Stimulated activated effector memory CD8-positive, alpha-beta T cell treated with anti-CD3 and anti-CD28 coated beads, Interleukin-12 subunit alpha, Interleukin-12 subunit beta, amount 100 ng/mL, for 72 hours (primary cell): ENCODE data around the gene DBH.

Source experiments
- ATAC-seq: fragments of 150-1000 bp; cut with Tn5 transposase; 2 replicates; pipeline ENCODE4 v1.10.0; 2021
- DNase-seq, 2 donors: peaks; one replicate each; pipeline ENCODE4 v3.0.0; 2021 to 2022; ENCODE audit warnings: low spot score in 2 of 2
- H3K27ac Mint-ChIP-seq: one replicate; pipeline ENCODE4 v1.8.0; 2022; ENCODE audit warnings: mild to moderate bottlenecking, mixed read lengths
- H3K36me3 Mint-ChIP-seq: one replicate; pipeline ENCODE4 v1.8.0; 2022; ENCODE audit warnings: mild to moderate bottlenecking, mixed read lengths
- H3K4me1 Mint-ChIP-seq: one replicate; pipeline ENCODE4 v1.8.0; 2022; ENCODE audit warnings: mixed read lengths
- H3K4me3 Mint-ChIP-seq: one replicate; pipeline ENCODE4 v1.8.0; 2022; ENCODE audit warnings: mild to moderate bottlenecking, mixed read lengths
- H3K9me3 Mint-ChIP-seq: one replicate; pipeline ENCODE4 v1.8.0; 2022; ENCODE audit warnings: mixed read lengths

The DBH gene

DNA sequence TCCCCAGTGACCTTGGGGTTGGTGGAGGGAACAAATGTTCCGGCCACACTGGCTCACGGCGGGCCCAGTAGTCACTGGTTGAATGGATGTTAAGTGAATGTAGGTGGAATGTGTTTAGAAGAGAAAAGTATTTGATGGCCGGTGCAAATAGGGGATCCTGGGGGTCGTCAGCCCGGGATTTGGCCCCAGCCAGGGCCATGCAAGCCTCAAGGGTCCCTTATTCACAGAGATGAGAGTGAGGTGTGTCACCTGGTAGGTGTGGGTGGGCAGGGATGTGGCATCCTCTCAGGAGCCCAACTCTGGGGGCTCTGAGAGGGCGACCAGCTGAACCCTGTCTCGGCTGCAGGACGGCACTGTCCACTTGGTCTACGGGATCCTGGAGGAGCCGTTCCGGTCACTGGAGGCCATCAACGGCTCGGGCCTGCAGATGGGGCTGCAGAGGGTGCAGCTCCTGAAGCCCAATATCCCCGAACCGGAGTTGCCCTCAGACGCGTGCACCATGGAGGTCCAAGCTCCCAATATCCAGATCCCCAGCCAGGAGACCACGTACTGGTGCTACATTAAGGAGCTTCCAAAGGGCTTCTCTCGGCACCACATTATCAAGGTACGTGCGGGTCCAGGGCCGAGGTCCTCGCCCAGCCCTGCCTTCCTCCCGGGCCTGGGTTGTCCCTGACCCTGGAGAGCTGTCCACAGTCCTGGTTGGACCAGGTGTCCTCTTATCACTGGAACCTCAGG, 5.9 kb downstream of the DBH start:
- ATAC-seq, result no peak
- no peak overlapping the region for H3K27ac Mint-ChIP-seq

DNA sequence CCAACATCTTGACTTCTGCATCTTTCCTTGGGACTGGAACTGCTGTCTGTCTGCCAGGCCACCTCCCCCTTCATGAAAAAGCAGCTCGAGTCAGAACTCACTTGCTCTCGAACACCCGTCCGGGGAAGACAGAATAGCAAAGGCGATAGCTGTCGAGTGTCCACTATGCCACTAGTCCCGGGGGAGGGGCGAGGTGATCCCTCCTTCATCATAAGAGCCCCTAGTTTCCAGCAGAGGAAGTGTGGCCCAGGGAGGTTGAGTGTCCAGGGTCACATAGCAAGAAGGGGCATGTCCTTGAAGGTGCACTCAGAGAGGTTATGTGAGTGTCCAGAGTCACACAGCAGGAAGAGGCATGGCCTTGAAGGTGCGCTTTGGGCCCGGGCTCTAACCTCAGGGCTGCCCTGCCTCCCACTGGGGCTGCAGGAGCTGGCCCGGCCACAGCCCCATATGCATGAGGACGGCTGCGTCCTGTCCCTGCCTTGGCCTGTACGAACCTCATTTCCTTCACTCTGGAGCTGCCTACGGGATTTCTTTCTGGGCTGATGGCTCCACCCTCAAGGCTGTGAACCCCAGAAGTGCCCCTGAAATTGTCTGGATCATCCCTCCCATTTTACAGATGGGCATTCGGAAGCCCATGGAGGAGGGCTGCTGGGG, 6.7 kb downstream of the DBH start:
- no peaks in the 10 kb centered on the region for H3K36me3 Mint-ChIP-seq
- H3K27ac Mint-ChIP-seq, result no peak overlapping the region
- no peaks in the 10 kb centered on the region for H3K4me1 Mint-ChIP-seq
- ATAC-seq (no peak), DNase-seq (no peak)
- H3K4me3 Mint-ChIP-seq, result no peak overlapping the region
- H3K9me3 Mint-ChIP-seq, result no peaks in the 10 kb centered on the region

More for the DNA sequence above, 5.9 kb downstream of the DBH start:
- Mint-ChIP-seq H3K4me3 (no peak overlapping the region), H3K4me1 (no peaks in the 10 kb centered on the region), H3K36me3 (no peaks in the 10 kb centered on the region), H3K9me3 (no peaks in the 10 kb centered on the region)
- no peak for DNase-seq

DNA sequence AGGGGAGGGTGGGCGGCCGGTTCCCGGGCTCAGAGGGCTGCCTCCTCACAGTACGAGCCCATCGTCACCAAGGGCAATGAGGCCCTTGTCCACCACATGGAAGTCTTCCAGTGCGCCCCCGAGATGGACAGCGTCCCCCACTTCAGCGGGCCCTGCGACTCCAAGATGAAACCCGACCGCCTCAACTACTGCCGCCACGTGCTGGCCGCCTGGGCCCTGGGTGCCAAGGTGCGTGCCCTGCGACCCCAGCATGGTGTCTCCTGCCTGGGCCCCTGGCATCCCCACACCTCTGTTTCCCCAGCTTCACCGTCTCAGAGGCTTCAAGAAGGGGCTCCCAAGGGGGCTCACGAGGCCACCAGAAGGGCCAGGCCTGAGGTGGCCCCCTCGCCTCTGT, 7.2 kb downstream of the DBH start:
- Mint-ChIP-seq H3K9me3 (no peaks in the 10 kb centered on the region), H3K36me3 (no peaks in the 10 kb centered on the region), H3K4me1 (no peaks in the 10 kb centered on the region), H3K27ac (no peak overlapping the region), H3K4me3 (no peak overlapping the region)
- no peak for DNase-seq
- no peak for ATAC-seq

DNA sequence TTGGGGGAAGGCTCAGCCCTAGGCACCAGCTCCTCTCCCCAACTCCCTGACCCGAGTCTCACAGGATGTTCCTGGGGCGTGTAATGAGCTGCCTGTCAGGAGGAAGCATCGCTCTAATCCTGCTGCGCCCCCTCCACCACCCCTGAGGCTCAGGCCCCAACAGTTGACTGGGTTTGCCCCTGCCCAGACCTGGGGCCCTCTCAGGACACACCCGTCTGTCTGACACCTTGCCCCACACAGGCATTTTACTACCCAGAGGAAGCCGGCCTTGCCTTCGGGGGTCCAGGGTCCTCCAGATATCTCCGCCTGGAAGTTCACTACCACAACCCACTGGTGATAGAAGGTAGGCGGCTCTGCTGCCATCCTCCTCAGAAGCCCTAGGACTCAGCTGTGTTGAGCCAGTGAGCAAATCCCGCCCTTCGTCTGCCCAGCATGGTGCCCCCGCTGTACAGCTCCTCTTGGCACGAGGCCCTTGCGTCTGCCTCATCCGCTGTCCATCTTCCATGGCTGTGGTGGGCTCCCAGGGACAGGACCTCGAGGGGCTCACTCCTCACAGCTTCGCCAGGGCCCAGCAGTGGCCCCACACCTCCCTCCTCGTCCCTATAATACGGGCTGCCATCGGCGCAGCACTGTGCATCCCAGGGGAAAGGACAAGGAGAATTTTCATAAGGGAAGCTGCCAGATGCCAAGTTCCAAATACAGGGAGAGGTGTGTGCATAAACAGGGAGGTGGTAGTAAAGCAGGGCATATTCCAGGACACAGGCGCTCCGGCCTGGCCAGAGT, 8.0 kb downstream of the DBH start:
- H3K4me1 Mint-ChIP-seq, result no peaks in the 10 kb centered on the region
- DNase-seq (no peak), ATAC-seq (no peak)
- no peak overlapping the region for H3K27ac Mint-ChIP-seq
- no peaks in the 10 kb centered on the region for H3K36me3 Mint-ChIP-seq
- no peak overlapping the region for H3K4me3 Mint-ChIP-seq
- no peaks in the 10 kb centered on the region for H3K9me3 Mint-ChIP-seq

DNA sequence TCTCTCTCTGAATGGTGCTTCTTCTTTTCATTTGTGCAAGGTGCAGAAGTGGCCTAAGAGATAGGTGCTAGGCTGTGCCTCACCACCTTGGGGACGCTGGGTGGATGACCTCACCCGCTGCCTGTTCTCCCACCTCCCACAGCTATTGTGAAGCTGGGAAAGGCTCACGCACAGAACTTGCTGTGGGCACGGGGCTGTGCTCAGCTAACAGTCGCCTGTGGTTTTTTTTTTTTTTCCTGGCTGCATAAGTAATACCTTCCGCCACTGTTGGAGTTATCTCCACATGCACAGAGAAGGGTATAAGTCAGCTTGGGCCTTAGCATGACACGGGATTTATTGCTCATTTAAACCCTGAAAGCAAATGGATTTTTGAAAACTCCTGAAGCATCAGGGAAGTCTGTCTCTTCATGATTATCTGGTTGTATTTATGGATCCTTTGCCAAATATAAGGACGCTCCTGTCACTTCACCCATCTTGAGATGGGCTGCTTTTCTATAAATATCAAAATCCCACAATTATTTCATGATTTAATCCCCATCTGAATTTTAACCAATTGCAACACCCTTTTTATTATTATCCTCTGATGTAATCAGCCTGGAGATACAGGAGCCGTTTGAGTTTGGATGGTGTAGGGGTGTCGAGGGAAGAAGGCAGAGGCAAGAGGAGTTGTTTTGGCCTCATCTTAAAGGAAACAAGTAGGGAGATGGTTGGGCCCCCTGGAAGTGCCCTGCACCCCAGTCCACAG, 9.0 kb downstream of the DBH start:
- H3K27ac Mint-ChIP-seq, result no peak overlapping the region
- DNase-seq (no peak), ATAC-seq (no peak)
- no peaks in the 10 kb centered on the region for H3K9me3 Mint-ChIP-seq
- H3K4me1 Mint-ChIP-seq, result no peaks in the 10 kb centered on the region
- no peaks in the 10 kb centered on the region for H3K36me3 Mint-ChIP-seq
- no peak overlapping the region for H3K4me3 Mint-ChIP-seq

DNA sequence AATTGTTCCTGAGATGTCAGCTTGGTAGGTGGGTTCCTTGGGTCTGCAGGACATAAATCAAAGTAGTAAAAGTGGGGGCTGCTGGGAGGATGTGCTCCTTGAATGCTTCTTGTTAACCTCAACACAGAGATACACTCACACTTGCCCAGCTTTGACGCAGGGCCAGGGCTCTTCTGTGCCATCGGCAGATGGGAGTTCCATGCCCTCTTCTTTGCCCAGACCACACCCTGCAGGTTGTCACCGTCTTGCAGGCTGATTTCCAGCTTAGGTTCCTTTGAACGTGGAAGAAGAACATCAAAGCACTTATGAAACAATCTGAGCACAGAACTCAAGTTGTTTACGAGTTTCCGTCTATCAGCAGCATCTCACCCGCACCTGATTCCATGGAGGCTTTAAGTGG, 11.0 kb downstream of the DBH start:
- Mint-ChIP-seq H3K27ac (no peak overlapping the region), H3K4me1 (no peaks in the 10 kb centered on the region)

DNA sequence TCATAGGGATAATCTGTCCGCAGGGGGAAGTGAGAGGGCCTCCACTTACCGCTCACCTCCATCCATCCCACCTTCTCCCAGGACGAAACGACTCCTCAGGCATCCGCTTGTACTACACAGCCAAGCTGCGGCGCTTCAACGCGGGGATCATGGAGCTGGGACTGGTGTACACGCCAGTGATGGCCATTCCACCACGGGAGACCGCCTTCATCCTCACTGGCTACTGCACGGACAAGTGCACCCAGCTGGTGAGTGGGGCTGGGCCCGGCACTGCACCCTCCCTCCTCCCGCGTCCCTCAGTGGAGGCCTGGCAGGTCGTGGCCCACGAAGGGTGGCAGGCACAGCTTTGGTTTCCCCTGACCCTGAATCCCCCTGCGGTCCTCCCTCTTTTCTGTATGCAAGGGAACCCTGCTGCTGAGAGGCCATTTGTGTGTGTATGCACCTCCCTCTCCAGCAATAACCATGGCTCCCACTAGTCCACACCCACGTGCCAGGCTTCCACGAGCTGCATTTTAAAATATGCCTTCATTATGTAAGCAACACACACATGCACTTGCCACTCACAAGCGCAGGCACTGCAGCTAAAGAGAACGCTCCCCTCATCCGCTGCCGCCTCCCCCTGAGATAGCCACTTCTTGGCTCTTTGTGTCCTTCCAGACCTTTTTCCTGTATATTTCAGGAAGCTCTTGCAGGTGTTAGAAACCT, 11.8 kb downstream of the DBH start:
- ATAC-seq (no peak), DNase-seq (no peak)
- H3K36me3 Mint-ChIP-seq, result no peaks in the 10 kb centered on the region
- H3K4me1 Mint-ChIP-seq, result no peaks in the 10 kb centered on the region
- H3K4me3 Mint-ChIP-seq, result no peak overlapping the region
- H3K27ac Mint-ChIP-seq, result no peak overlapping the region
- no peaks in the 10 kb centered on the region for H3K9me3 Mint-ChIP-seq

More for the DNA sequence above, 11.0 kb downstream of the DBH start:
- Mint-ChIP-seq H3K36me3 (no peaks in the 10 kb centered on the region), H3K4me3 (no peak overlapping the region), H3K9me3 (no peaks in the 10 kb centered on the region)
- DNase-seq, result no peak
- no peak for ATAC-seq

DNA sequence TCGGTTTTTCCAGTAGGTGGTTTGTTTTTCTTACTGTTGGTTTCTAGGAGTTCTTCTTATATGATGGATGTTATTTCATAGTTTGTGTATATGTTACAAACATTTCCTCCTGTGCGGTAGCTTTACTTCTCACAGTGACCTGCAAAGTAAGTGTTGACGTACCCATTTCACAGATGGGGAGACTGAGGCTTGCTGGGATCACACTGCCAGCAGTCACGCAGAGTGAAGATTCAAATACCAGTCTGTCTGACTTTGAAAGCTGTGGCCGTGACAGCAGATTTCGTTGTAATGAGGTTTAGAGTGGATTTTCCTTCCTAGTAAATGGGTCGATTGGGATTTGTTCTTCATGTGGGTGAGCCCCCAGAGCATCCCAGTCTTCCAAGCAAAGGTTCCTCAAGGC, 13.0 kb downstream of the DBH start:
- H3K9me3 Mint-ChIP-seq, result no peaks in the 10 kb centered on the region
- H3K27ac Mint-ChIP-seq, result no peak overlapping the region
- no peak for ATAC-seq
- no peaks in the 10 kb centered on the region for H3K4me1 Mint-ChIP-seq
- H3K4me3 Mint-ChIP-seq, result no peak overlapping the region
- DNase-seq, result no peak
- no peaks in the 10 kb centered on the region for H3K36me3 Mint-ChIP-seq

DNA sequence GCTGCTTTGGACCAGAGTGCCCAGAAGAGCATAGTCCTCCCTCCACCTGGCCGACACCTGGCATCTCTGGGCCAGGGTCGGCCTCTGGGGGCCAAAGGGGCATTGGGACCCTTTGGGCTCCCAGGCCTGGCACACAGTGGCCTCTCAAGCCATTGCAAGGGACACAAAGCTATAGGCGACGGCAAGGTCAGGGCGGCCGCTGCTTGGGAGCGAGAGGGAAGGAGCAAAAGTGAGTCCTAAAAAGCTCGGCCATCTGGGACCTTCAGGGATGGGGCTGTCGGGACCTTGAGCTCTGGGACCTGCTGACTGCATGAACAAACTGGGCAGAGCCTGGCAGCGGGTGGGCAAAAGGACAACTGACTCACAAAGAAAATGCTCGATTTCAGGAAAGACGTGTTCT, 13.9 kb downstream of the DBH start:
- Mint-ChIP-seq H3K4me1 (no peaks in the 10 kb centered on the region), H3K27ac (no peak overlapping the region), H3K36me3 (no peaks in the 10 kb centered on the region), H3K9me3 (no peaks in the 10 kb centered on the region), H3K4me3 (no peak overlapping the region)
- DNase-seq (no peak), ATAC-seq (no peak)

DNA sequence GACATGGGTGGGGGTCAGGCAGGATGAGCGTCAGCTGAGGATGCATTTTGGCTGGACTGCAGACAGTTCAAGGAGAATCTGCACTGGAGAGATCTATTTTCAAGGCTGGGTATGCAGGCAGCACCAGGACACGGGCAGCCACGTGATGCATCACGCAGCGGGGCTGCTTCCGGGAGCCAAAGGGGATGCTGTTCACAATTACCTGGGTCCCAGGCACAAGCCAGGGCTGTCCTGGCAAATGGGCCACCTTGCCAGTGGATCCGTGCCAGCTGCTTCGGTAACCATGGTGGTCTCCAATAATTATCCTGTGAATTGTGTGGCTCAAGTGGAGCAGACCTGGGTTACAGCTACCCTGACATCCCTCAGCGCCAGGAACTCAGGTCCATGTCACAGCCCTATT, 17.5 kb downstream of the DBH start:
- H3K36me3 Mint-ChIP-seq, result no peaks in the 10 kb centered on the region
- no peaks in the 10 kb centered on the region for H3K9me3 Mint-ChIP-seq
- DNase-seq (no peak), ATAC-seq (no peak)
- no peak overlapping the region for H3K4me3 Mint-ChIP-seq
- H3K4me1 Mint-ChIP-seq, result no peaks in the 10 kb centered on the region
- H3K27ac Mint-ChIP-seq, result peak overlapping the region; percentile 48

DNA sequence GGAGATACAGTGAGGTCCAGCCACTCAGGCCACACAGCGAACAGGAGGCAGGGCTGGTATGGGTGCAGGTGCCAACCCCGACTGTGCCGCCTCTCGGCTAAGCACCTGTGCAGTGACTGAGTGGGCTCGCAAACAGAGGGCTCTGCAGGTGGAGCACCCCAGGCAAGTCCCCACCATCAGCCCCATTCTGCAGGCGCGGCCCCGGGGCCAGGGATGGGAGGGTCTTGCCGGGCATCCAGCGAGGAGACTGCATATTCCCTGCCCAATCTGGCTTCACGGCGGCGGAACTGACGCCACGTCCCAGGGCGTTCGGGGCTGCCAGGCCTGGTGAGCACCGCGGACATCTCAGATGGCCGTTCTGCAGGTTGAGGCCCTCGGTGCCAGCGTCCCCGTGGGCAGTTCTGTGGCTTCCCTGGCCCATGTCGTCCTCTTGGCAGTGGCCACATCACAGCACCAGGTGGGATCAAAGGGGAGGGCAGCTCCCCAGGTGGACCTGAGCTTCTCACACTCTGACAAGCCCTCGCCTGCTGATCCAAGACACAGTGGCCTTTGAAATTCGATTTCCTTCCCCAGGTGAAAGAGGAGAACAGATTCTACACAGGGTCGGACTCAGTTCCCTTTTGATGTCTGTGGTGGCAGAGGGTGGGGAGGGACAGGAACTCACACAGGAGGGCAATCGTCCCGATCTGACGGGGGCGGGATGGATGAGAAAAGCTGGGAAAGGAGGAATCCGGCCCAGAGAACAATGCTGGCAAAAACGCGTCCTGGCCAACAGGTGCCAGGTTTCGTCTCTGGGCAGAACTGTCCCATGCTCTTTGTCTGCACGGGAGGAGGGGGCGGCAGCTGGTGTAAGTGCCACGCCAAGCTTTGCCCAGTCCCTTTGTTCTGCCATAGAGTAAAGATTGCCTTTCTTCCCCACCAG, 18.8 kb downstream of the DBH start:
- H3K4me1 Mint-ChIP-seq, result peaks cover 3% of the 10 kb centered on the region
- H3K36me3 Mint-ChIP-seq, result no peaks in the 10 kb centered on the region
- H3K4me3 Mint-ChIP-seq, result no peak overlapping the region
- H3K27ac Mint-ChIP-seq, result no peak overlapping the region
- DNase-seq (no peak), ATAC-seq (no peak)
- no peaks in the 10 kb centered on the region for H3K9me3 Mint-ChIP-seq

DNA sequence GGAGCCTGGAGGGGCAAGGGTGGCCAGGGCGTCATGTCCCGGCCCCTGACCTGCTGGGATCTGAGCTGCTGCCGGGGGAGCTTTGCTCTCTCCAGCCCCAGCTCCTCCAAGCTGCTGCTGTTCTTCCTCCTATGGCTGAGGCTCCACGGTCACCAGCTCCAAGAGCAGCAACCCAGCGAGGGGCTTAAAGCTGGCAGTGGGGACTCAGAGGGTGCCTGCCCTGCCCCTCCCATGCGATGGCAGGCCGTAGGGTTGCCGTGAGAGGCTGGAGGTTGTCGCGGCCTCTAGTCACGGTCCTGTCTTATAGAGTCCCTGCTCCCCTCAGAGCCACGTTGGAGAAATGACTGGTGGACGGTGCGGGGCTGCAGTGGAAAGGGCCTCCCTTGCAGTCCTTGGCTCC, 19.5 kb downstream of the DBH start:
- H3K27ac Mint-ChIP-seq, result no peak overlapping the region
- no peak overlapping the region for H3K4me3 Mint-ChIP-seq
- peaks cover 6% of the 10 kb centered on the region for H3K4me1 Mint-ChIP-seq
- no peaks in the 10 kb centered on the region for H3K36me3 Mint-ChIP-seq
- ATAC-seq (no peak), DNase-seq (no peak)
- no peaks in the 10 kb centered on the region for H3K9me3 Mint-ChIP-seq

DNA sequence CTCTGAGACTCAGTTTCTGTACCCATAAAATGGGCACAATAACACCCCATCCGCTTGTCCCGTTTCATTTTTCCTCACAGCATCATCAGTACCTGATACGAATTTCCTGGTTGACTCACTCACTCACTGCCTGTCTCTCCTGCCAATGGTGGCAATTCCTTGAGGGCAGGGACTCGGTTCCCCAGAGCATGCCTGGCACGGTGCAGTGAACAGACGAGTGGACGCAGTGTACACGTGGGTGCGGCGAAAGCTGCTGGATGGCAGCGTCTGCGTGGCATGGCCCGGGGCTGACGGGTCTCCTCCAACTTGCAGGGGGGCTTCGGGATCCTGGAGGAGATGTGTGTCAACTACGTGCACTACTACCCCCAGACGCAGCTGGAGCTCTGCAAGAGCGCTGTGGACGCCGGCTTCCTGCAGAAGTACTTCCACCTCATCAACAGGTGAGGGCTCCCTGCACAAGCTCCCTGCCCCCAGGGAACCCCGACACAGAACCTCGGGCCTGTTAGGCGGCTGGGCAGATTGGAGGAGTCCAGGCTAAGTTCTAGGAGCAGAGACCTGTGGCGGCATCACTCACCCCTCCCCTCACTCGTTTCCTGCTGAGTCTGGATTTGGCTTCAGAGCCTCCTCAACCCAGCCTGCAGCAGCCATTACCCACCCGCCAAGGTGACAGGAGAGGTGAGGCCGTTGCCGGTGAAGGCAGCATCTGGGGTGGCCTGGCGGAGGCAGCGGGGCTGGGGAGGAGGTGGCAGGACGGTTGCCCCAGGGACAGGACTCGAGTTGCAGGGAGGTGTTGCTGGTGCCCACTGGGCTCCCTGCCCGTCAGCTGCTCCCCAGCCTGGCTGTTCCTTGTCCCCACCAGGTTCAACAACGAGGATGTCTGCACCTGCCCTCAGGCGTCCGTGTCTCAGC, 20.3 kb downstream of the DBH start:
- ATAC-seq (no peak), DNase-seq (no peak)
- H3K4me3 Mint-ChIP-seq, result no peak overlapping the region
- peaks cover 6% of the 10 kb centered on the region for H3K4me1 Mint-ChIP-seq
- H3K36me3 Mint-ChIP-seq, result no peaks in the 10 kb centered on the region
- H3K9me3 Mint-ChIP-seq, result no peaks in the 10 kb centered on the region
- H3K27ac Mint-ChIP-seq, result no peak overlapping the region
